Measurements from ENCODE around the gene DOCK9. TPM values are rescaled to one million over a fixed set of nuclear protein-coding genes. Genes with fewer than 3 reads are reported as not detected.

DOCK9 gene
- total RNA-seq, 1 donor from 2014 or later, result 46.2 TPM

- no peak overlapping the region for H3K27ac Mint-ChIP-seq
- H3K4me1 Mint-ChIP-seq (ENCODE audit: unreplicated experiment), result no peaks in the 10 kb centered on the region
- no peak for DNase-seq (ENCODE audit: extremely low spot score, unreplicated experiment)
- H3K36me3 Mint-ChIP-seq, result no peaks in the 10 kb centered on the region
- no peaks in the 10 kb centered on the region for H3K9me3 Mint-ChIP-seq
- no peak overlapping the region for H3K4me3 Mint-ChIP-seq
- TF ChIP-seq CTCF (conservative IDR thresholded peaks at IDR 0.05), result no peak
- peaks cover 19% of the 10 kb centered on the region for H3K27me3 Mint-ChIP-seq
Measured at GRCh38 chr13:98783856-98784478, 193.9 kb downstream of the DOCK9 start.

DNA sequence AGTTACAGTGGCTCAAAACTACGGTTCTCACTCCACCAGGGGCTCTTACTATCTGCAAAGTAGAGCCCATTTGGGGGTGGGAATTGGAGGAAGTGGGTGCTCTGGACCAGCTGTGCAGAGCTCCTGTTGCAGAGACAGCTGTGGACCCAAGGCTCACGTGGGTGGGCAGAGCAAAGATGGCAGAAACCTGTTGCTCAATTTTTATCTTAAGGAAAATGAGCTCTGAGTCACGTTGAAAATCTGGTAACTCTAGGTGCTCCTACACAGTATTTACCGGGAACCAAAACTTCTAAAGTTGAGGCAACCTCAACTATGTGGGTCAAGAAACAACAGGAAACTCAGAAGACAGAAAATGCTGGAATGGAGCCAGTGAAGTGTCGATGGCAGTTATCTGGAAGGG lies 195.2 kb downstream of the DOCK9 start:
- no peaks in the 10 kb centered on the region for H3K9me3 Mint-ChIP-seq
- H3K27me3 Mint-ChIP-seq, result peaks cover 10% of the 10 kb centered on the region
- no peak for TF ChIP-seq CTCF (conservative IDR thresholded peaks at IDR 0.05)
- no peak for DNase-seq (ENCODE audit: extremely low spot score, unreplicated experiment)
- H3K4me3 Mint-ChIP-seq, result no peak overlapping the region
- H3K4me1 Mint-ChIP-seq (ENCODE audit: unreplicated experiment), result no peaks in the 10 kb centered on the region
- H3K36me3 Mint-ChIP-seq, result no peaks in the 10 kb centered on the region
- H3K27ac Mint-ChIP-seq, result no peak overlapping the region

- DNase-seq (ENCODE audit: extremely low spot score, unreplicated experiment), result no peak
- H3K4me1 Mint-ChIP-seq (ENCODE audit: unreplicated experiment), result no peaks in the 10 kb centered on the region
- no peak for TF ChIP-seq CTCF (conservative IDR thresholded peaks at IDR 0.05)
- peaks cover 3% of the 10 kb centered on the region for H3K27me3 Mint-ChIP-seq
- H3K36me3 Mint-ChIP-seq, result no peaks in the 10 kb centered on the region
- H3K27ac Mint-ChIP-seq, result no peak overlapping the region
- H3K9me3 Mint-ChIP-seq, result no peaks in the 10 kb centered on the region
- H3K4me3 Mint-ChIP-seq, result no peak overlapping the region
Measured at GRCh38 chr13:98781905-98782304, 196.0 kb downstream of the DOCK9 start.

GRCh38 chr13:98781470-98781869 lies 196.4 kb downstream of the DOCK9 start:
- Mint-ChIP-seq H3K36me3 (no peaks in the 10 kb centered on the region), H3K27ac (no peak overlapping the region), H3K4me3 (no peak overlapping the region), H3K27me3 (no peaks in the 10 kb centered on the region), H3K9me3 (no peaks in the 10 kb centered on the region), H3K4me1 (ENCODE audit: unreplicated experiment) (no peaks in the 10 kb centered on the region)
- TF ChIP-seq CTCF (conservative IDR thresholded peaks at IDR 0.05), result no peak
- no peak for DNase-seq (ENCODE audit: extremely low spot score, unreplicated experiment)

DNA sequence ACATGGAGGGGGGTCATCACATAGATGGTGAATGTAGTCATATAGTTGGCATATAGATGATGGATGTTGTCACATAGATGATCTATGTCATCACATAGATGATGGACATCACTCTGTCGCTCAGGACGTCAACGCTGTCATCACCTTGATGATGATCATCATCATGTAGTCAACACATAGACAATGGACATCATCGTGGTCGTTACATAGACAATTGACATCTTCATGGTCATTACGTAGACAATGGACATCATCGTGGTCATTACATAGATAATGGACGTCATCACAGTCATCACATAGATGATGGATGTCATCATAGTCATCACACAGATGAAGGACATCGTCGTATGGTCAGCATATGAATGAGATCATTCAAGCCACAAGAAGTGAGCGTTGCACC lies 196.8 kb downstream of the DOCK9 start:
- Mint-ChIP-seq H3K4me1 (ENCODE audit: unreplicated experiment) (no peaks in the 10 kb centered on the region), H3K27me3 (peaks cover 2% of the 10 kb centered on the region), H3K36me3 (no peaks in the 10 kb centered on the region), H3K9me3 (no peaks in the 10 kb centered on the region), H3K4me3 (no peak overlapping the region), H3K27ac (no peak overlapping the region)
- no peak for TF ChIP-seq CTCF (conservative IDR thresholded peaks at IDR 0.05)
- DNase-seq (ENCODE audit: extremely low spot score, unreplicated experiment), result no peak

GRCh38 chr13:98780451-98780850 lies 197.4 kb downstream of the DOCK9 start:
- no peaks in the 10 kb centered on the region for H3K9me3 Mint-ChIP-seq
- H3K4me3 Mint-ChIP-seq, result no peak overlapping the region
- DNase-seq (ENCODE audit: extremely low spot score, unreplicated experiment), result no peak
- no peak overlapping the region for H3K27ac Mint-ChIP-seq
- H3K36me3 Mint-ChIP-seq, result no peaks in the 10 kb centered on the region
- no peak for TF ChIP-seq CTCF (conservative IDR thresholded peaks at IDR 0.05)
- H3K27me3 Mint-ChIP-seq, result peaks cover 4% of the 10 kb centered on the region
- H3K4me1 Mint-ChIP-seq (ENCODE audit: unreplicated experiment), result no peaks in the 10 kb centered on the region

Data from type B pancreatic cell (in vitro differentiated cells).